Sciatic nerve (tissue), 2 donors: ENCODE measurements around the gene POLD3. TPM values are rescaled to one million over a fixed set of nuclear protein-coding genes. Genes with fewer than 3 reads are reported as not detected.
"Not testable (repeated sequence)": the region's sequence is repeated elsewhere in the genome, so short reads cannot be mapped to it uniquely, and the experiment has no call there.

Source experiments
- ATAC-seq: fragments of 200-7000 bp; cut with Tn5 transposase; one replicate; pipeline ENCODE4 v1.9.1; 2020; ENCODE audit warnings: mild to moderate bottlenecking, moderate library complexity
- DNase-seq: peaks from one replicate; pipeline ENCODE4 v3.0.0-alpha.2; 2020; ENCODE audit warnings: low spot score
- intact Hi-C: fragments of 100-400 bp; cut with DNase I; formaldehyde crosslinking; loops from one replicate; pipeline ENCODE4 v1.14.2; 2022
- total RNA-seq: library from RNA; stranded (reverse); fragmentation: NEBNext Ultra II Directional; extraction: Animal tissue kit (Norgen Biotek cat#: 25700); gene quantifications from one replicate; pipeline ENCODE4 v1.2.1, GENCODE V29; 2021
- donor health status: DM: no; HTN: no; CAD: no.
- donor health status: DM: no; HTN: no; CAD: no.

The POLD3 gene
- total RNA-seq, 1 donor from 2014 or later, result 15.9 TPM

GRCh38 chr11:74659124-74659523, 66.7 kb downstream of the POLD3 start:
- DNase-seq, ATAC-seq, intact Hi-C loops: not testable (repeated sequence)

GRCh38 chr11:74662487-74663103, 70.2 kb downstream of the POLD3 start:
- ATAC-seq (no peak), DNase-seq (no peak)
- intact Hi-C loops, result no loop called here

- DNase-seq, result no peak
- intact Hi-C loops, result no loop called here
These were observed 70.9 kb downstream of the POLD3 start for GRCh38 chr11:74663315-74663714.

DNA sequence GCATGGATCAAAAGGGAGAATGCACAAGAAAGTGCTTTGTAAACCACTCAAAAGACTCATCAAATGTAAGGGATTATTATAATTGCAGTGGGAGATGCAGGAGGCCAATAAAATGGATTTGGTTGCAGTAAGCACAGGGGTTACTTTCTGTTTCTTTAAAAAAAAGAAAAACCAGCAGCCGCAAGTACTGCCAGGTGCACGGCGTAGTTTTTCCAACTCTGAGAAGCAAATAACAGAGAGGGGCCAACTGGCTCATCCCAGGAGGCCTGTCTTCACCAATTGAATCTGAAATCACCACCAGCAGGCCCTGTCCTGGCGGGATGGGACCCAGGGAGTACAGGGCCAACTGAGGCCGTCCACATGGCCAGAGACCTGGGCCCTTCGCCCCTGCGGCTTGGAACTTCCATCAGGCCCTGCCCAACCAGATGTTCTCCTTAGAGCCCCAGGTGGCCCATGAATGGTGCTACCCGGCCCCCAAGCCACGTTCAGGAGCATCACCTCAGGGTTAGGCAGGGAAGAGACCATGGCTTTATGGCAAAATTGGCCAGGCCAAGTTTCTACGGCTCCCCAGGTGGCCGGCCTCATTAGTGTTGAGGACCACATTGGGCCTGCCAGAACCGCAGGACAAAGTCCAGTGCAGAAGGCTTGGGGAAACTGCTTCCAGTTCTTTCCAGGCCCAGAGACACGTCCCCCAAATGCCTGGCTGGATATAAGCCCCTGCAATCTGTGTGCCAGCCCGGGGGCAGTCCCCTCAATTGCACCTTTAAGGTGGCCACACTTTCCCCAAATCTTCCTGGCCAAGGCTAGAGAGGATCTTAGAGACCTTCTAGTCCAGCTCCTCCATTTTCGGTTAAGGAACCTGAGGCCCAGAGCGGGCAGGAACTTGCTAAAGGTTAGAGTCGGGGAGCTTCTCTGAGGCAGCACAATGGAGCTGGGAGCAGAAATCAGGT, 77.1 kb downstream of the POLD3 start:
- intact Hi-C loops, result no loop called here
- ATAC-seq, result peak; percentile 31
- no peak for DNase-seq

More at GRCh38 chr11:74663315-74663714, 70.9 kb downstream of the POLD3 start:
- ATAC-seq, result no peak

DNA sequence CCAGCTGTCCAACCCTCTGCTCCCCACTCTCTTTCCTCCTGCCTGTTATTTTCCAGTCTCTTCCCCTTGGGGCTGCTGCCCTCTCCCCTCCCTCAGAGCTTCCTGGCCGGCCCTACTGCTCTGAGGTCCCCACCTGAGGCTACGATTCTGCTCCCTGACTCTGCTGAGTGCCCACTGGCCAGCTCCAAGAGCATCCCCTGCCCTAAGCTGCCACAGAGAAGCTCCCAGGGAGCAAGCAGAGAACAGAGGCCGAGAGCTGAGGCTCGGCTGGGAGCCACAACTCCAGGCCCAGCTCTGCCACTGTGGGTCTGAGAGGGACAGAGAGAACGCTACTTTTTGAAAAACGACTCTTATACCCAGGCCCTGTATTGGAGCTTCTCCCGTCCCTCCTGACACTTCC, 77.8 kb downstream of the POLD3 start:
- intact Hi-C loops, result no loop called here
- DNase-seq (no peak), ATAC-seq (no peak)

- no peak for ATAC-seq
- intact Hi-C loops, result no loop called here
These were observed 79.3 kb downstream of the POLD3 start for GRCh38 chr11:74671520-74672196.

DNA sequence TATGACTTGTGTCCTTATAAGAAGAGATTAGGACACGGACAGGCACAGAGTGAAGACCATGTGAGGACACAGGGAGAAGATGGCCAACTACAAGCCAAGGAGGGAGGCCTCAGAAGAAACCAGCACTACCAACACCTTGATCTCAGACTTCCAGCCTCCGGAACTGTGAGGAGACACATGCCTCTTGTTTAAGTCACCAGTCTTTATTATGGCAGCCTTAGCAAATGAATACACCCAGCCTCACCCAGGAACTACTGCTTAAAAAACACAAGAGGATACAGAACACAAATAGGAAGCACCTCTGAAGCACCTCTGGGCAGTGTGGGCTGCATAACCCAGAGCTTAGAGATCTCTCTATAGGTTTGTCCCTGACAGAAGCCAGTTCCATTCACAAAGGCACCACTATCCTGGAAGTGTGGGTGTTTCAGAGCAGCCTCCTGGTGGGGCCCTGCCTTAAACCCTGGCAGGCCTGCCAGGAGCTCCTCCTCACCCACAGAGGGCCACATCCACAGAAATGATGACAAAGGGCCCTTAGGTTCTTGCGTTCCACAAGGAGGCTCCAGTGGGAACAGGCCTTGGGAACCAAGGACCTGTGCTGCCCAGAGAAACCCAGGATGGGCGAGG, 80.1 kb downstream of the POLD3 start:
- intact Hi-C loops, result no loop called here
- DNase-seq (no peak), ATAC-seq (peak; percentile 16)

More at GRCh38 chr11:74671520-74672196, 79.3 kb downstream of the POLD3 start:
- no peak for DNase-seq

GRCh38 chr11:74672956-74673692, 80.7 kb downstream of the POLD3 start:
- peak; percentile 70 for DNase-seq
- peak; percentile 88 for ATAC-seq
- intact Hi-C loops, result no loop called here

DNA sequence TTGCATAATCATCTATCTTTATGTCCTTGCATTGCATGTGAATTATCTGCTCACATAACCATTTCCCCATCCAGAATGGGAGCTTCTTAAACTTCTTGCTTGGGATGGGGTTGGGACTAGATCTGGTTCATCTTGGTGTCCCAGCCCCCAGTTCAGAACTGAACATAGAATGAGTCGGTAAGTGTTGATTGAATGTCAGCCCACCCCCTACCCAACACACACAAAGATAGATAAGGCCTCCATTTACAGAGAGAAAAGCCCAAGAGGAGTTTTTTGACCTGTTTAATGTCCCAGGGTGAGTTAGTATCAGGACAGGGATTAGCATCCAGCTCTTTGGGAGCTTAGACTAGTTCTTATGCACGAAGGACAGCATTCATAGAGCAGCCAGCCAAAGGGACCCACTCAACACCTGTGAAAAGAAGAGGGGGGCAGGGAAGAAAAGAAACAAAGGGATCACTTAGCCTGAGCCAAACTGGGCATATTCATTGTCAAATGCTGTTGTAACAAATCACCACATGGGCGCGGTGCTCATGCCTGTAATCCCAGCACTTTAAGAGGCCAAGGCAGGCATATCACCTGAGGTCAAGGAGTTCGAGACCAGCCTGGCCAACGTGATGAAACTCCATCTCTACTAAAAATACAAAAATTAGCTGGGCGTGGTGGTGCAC, 81.4 kb downstream of the POLD3 start:
- DNase-seq (no peak), ATAC-seq (no peak)
- intact Hi-C loops, result no loop called here

- ATAC-seq, result no peak
- intact Hi-C loops, result no loop called here
These were observed 83.4 kb downstream of the POLD3 start for GRCh38 chr11:74675761-74676160.

DNA sequence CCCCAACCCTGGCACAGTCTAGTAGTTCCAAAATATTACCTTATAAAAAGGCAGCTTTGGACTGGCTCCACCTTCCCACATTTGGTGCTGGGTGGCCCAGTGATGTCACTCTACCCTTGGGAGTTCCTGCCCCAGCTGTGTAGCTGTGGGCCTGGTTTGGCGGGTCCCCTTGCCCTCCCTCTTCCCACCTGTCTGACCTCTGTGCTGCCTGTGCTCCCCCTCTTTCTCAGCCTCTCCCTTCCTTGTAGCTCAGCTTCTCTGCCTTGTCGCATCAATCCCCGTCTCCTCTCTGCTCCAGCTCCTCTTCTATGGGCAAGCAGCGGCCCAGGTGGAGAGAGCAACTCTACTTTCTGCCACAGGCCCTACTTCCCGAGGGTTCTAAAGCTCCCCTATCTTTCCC, 84.2 kb downstream of the POLD3 start:
- DNase-seq, result peak; percentile 18
- no peak for ATAC-seq
- intact Hi-C loops, result no loop called here

More at GRCh38 chr11:74675761-74676160, 83.4 kb downstream of the POLD3 start:
- DNase-seq, result no peak

- DNase-seq (peak; percentile 15), ATAC-seq (no peak)
- intact Hi-C loops, result no loop called here
These were observed 84.7 kb downstream of the POLD3 start for GRCh38 chr11:74677131-74677530.

DNA sequence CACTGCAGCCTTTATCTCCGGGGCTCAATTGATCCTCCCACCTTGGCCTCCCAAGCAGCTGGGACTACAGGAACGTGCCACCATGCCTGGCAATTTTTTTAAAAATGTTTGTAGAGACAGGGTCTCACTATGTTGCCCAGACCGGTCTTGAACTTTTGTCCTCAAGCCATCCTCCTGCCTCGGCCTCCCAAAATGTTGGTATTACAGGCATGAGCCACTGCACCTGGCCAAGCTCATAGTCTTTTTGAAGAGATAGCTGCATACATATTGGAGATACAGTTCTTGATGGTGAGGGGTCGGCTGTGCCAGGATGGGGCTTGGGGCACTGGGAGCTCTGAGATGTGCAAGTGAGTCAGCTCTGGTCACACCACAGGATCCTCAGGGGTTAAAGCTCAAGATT, 85.7 kb downstream of the POLD3 start:
- intact Hi-C loops, result no loop called here
- ATAC-seq (no peak), DNase-seq (peak; percentile 30)

GRCh38 chr11:74678591-74679512, 86.5 kb downstream of the POLD3 start:
- DNase-seq (peak; percentile 45), ATAC-seq (no peak)
- intact Hi-C loops, result no loop called here

DNA sequence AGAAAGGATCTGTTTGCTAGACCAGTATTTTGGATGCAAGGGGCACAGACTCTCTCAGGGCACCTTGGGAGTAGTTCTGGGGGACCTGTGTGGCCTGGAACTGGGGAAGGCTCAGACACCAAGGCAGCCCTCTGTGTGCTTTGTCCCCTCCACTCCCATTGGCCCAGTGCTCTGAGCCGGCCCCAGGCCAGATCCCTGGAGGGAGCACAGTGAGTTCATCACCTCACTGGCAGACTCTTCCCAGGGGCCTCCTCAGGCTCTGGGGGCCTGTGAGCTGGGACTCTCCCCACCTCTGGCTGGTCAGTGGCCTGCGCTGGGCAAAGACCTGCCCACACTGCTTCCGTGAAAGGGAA, 87.1 kb downstream of the POLD3 start:
- intact Hi-C loops, result no loop called here
- no peak for ATAC-seq
- peak; percentile 39 for DNase-seq

DNA sequence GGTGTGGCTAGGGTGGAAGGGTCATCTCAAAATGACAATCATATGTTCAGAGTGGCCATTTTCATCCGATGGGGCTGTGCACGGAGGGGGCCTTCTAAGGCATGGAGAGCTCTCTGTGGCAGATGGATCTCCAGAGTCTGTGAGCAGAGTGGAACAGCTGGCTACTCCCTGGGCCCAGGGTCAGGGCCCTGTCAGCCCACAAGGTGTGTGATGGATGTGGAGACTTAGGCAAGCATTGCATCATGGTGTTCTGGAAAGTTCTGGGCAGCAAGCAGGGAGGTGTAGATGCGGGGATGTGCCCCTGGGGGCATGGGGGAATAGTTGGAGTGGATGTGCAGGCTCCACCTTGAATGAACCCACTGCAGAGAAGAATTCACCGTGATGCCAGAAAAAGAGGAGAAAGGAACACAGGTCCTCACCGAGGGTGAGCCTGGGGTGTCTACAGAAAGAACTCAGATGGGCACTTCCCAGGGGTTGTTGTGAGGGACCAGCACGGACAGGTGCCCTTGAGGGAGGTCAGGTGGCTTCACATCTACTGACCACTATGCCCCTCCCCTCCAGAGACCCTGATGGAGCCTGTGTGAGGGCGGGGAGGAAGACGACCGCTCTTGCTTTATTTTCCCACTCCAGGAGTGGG, 87.8 kb downstream of the POLD3 start:
- DNase-seq (peak; percentile 23), ATAC-seq (no peak)
- intact Hi-C loops, result no loop called here
